GM18867 (cell line): ENCODE data around the gene KRT82.
"Not testable (repeated sequence)": the region's sequence is repeated elsewhere in the genome, so short reads cannot be mapped to it uniquely, and the experiment has no call there.

ENCODE experiments used
- ATAC-seq: cut with Tn5 transposase; IDR thresholded peaks from one replicate; pipeline ENCODE4 v1.9.1; 2021; ENCODE audit warnings: mild to moderate bottlenecking, moderate library complexity; ENCODE audit not compliant: unreplicated experiment

KRT82 gene

GRCh38 chr12:52405922-52406385 is at the start of gene KRT82:
TSS of gene KRT82 (minus strand) at chr12:52406335. CDS start at chr12:52406277, 58 bp downstream.
- no peak for ATAC-seq

DNA sequence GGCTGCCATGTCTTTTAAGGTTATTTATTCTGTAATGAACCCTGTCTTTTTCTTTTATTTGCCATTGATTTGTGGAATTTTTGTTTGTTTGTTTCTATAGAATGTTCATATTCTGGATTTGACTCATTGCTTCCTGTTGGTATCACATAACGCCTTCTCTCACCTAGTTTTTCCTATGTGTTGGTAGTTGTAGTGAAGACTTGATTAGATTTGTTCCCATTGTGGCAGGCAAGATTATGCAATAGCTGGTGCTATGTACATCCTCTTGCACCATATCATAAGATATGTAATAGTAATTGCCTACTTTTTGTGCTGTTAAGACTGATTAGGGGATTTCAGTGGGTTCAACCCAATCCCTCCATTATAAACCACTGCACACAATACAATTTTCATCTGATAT is 49.7 kb upstream of the KRT82 start:
- no peak for ATAC-seq

GRCh38 chr12:52454411-52455201 is 48.5 kb upstream of the KRT82 start:
- no peak for ATAC-seq

- no peak for ATAC-seq
These were observed 46.0 kb upstream of the KRT82 start, which contains the start of gene KRT6B for GRCh38 chr12:52452101-52452500. TSS of gene KRT6B (minus strand) at chr12:52452146. CDS start at chr12:52452078, 68 bp downstream.

DNA sequence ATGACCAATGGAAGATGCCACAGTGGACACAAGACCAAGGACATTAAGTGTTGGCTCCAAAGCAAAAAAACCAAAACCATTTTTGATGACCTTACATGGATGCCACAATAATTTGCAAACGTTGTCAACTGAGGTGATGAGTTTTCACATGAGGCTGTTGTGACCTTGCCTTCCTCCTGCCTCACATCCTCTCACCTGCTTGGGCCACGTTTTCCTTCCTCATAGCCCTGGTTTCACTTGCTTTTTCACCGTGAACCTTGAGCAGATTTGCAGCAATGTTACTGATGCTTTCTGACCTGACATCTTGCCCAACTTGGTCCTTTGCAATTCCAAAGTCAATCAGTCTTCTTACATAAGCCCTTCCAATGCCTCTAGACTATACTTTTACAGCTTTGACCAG is 42.1 kb upstream of the KRT82 start:
- no peak for ATAC-seq

- ATAC-seq = not testable (repeated sequence)
These were observed 41.1 kb upstream of the KRT82 start for GRCh38 chr12:52447196-52447595.

DNA sequence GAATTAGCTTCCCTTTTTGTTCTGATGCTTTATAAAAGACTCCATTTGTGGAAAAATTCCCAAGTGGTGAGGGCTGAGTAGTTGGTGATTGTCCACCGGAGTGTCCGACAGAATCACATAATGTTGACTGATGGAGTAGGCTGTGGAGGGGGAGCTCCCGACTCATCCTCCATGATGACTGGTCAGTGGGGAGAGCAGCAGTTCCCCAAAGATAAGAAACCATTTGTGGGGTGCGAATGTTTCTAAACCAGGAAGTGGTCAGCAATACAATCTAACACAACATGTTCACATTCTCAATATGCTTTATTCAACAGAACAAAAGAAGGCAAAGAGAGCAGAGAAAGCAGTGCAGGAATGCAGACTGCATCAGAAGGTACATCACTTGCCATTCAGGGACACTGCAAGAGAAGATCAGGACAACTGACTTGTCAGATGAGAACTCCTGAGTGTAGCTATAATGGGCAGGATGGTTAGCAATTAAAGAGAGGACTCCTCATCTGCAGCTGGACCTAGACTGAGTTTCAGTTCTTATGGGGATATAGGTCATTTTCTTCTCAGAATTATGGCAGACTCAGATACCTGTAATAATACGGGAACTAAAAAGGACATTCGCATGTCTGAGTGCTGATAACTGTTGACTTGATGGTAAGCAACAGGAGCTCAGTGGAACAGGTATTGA is 40.4 kb upstream of the KRT82 start:
- ATAC-seq = no peak

DNA sequence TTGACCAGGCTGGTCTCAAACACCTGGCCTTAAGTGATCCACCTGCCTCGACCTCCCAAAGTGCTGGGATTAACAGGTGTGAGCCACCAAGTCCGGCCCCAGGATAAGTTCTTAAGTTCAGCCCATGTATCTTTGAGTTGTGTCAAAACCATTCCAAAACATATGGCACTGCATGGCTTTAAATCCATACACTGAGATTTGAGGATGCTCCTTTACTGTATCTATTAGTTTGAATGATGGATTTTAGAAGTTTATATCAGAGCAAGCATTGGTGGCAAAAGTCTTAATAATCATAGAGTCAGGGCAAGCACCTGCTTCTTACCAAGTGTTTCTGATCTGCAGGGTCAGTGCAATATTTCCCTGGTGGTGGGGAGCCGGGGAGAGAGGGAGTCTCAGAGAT is 39.7 kb upstream of the KRT82 start:
- ATAC-seq = no peak

DNA sequence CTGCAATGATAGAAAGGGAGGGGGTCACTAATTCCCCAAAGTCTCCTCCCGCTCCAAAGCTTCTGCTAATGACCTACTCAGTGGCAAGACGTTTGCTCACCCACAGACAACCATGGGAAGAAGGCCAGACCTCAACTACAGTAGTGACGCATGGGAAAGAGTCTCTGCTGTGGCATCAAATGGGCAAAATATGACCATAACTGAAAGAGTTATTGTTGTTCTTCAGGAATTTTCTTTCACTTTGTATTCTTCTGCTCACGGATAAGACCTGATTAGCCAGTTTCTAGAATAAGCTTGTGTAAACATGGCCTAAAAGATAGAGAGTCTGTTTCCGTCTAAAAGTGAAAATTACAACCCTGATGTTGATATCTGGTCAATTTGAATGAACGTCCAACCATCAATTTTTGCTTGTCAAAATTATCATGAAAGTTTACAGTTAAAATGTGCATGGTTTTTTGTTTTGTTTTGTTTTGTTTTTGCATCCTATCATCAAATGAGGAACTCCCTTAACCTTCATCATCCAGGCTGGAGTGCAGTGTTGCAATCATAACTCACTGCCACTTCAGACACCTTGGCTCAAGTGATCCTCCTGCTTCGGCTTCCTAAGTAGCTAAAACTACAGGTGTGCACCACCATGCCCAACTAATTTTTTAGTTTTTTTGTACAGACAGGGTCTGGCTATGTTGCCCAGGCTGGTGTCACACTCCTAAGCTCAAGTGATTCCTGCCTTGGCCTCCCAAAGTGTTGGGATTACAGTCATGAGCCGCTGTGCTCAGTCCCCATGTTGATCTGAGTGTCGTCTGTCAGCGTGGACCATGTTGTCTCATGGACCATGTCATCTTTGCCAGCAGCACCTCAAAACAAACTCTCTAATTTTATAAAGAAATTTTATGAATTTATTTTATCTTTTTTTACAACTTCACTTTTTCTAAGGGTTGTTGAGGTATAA is 38.8 kb upstream of the KRT82 start:
- no peak for ATAC-seq

- no peak for ATAC-seq
These were observed 37.8 kb upstream of the KRT82 start for GRCh38 chr12:52443966-52444365.

DNA sequence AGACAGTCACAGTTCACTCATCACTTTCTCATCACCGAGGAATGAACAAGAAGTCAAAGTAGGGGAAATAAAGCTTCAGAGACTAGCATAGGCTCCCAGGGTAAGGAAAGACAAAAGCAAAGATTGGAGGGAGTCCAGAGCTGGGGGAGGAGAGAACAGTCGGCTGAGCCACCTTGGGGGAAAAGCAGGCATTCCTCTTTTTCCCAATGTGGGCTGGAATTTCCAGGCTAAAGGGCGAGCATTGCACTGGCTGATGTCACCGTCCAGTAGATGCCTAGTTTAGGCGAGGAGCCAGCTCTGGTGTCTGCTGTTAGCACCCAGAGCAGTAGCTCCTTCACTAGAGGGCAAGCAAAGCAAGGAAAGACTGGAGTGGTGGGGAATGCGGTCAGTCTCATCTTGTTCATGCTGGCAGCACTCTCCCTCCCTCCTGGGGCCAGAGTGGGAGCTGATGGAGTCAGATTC is 36.5 kb upstream of the KRT82 start:
- no peak for ATAC-seq

GRCh38 chr12:52441320-52441911 is 35.3 kb upstream of the KRT82 start:
- no peak for ATAC-seq

- no peak for ATAC-seq
These were observed 34.7 kb upstream of the KRT82 start for GRCh38 chr12:52440821-52441319.

- ATAC-seq = no peak
These were observed 33.7 kb upstream of the KRT82 start for GRCh38 chr12:52439845-52440244.

DNA sequence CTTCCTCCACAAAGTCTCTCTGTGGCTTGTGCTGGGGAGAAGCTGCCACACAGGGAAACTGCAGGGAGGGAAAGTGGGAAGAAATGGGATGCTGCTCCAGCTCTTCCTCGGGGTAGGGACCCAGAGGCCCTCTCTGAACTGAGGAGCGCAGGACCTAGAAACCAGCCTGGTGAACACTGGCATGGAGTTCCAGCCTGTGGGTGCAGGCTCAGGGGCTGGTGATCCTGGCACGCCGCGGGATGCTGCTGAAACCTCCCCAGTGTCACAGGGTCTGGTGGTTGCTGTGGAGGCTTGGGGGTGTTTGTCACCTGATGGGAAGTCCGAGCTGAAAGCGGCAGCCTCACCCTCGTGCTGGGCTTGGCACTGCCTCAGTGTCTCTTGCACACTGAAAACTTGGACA is 33.3 kb upstream of the KRT82 start:
- ATAC-seq = no peak

DNA sequence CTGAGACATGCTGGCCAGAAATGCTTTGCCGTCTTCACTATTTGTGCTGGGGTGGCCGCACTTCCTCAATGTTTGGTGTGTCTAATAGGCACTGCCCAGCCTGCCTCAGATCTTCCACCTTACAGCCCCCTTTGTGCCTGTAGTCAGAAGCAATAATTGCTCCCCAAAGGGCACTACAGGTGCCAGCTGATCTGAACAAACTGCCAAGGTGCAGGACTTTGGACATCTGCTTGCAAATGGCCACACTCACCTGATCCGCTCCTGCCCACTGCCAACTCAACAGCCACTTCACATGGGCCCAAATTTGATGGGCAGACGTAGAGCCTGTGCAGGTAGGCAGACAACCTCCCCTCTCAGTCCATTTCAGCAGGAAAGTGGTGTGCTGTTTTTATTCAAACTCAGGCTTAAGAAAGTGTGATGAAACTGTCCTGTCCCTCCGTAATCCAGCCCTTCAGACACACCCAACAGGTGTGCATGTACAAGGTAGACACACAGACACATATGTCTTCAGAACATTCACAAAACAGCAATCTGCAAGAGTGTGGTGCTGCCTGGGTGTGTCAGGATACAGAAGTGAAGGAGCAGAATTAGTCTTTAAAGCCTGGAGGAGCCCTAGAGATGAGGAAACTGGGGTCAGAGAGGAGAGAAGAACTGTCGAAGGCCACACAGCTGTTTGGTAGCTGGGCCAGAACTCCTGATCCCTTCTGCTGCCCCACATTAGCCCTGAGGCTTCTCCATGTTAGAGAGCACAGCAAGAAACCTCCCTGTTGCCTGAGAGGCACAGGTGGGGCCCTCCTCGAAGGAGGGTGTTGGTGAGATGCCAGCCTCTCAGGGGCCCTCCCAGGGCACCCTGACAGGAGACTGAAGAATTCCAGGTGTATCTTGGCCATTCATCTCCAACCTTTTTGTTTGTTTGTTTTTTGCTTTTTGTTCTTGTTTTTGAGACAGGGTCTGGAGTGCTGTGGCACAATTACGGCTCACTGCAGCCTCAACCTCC is 32.5 kb upstream of the KRT82 start:
- no peak for ATAC-seq

GRCh38 chr12:52437508-52437907 is 31.4 kb upstream of the KRT82 start:
- ATAC-seq = no peak

GRCh38 chr12:52436828-52437474 is 30.8 kb upstream of the KRT82 start:
- ATAC-seq = no peak
